Tibial nerve (tissue), 3 donors: ENCODE measurements around the gene LRRC73.

Experiments
- POLR2A ChIP-seq, 2 donors: fragments of 450-650 bp; IDR thresholded peaks; one replicate each; pipeline ENCODE4 v1.6.1; 2017; ENCODE audit warnings: antibody characterized with exemption in 2 of 2, mild to moderate bottlenecking in 2 of 2, moderate library complexity in 2 of 2
- TF ChIP-seq, protein P1 (sequence below), 5 experiments: fragments of 200-600 bp in 3 of 5; fragments of 450-650 bp in 2 of 5; sonication (generic) in 3 of 5; IDR thresholded peaks; one replicate each; pipeline ENCODE4 v1.5.1; 2016 to 2019; ENCODE audit warnings: antibody characterized with exemption in 5 of 5, mild to moderate bottlenecking in 3 of 5, moderate library complexity in 2 of 5

DNA sequence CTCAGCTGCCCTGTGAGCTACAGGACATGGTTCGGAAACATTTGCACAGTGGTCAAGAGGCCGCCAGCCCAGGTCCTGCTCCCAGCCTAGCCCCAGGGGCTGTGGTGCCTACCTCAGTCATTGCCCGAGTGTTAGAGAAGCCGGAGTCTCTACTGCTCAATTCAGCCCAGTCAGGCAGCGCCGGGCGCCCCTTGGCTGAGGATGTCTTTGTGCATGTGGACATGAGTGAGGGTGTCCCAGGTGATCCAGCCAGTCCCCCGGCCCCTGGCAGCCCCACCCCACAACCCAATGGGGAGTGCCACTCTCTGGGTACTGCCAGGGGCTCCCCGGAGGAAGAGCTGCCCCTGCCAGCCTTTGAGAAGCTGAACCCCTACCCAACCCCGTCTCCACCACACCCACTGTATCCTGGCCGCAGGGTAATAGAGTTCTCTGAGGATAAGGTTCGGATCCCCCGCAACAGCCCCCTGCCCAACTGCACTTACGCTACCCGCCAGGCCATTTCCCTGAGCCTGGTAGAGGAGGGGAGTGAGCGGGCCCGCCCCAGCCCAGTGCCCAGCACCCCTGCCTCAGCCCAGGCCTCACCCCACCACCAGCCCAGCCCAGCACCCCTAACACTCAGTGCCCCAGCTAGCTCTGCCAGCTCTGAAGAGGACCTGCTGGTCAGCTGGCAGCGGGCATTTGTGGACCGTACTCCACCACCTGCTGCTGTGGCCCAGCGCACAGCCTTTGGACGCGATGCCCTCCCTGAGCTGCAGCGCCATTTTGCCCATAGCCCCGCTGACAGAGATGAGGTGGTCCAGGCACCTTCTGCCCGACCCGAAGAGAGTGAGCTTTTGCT, 5.2 kb downstream of the LRRC73 start:
- TF ChIP-seq, protein P1, sequence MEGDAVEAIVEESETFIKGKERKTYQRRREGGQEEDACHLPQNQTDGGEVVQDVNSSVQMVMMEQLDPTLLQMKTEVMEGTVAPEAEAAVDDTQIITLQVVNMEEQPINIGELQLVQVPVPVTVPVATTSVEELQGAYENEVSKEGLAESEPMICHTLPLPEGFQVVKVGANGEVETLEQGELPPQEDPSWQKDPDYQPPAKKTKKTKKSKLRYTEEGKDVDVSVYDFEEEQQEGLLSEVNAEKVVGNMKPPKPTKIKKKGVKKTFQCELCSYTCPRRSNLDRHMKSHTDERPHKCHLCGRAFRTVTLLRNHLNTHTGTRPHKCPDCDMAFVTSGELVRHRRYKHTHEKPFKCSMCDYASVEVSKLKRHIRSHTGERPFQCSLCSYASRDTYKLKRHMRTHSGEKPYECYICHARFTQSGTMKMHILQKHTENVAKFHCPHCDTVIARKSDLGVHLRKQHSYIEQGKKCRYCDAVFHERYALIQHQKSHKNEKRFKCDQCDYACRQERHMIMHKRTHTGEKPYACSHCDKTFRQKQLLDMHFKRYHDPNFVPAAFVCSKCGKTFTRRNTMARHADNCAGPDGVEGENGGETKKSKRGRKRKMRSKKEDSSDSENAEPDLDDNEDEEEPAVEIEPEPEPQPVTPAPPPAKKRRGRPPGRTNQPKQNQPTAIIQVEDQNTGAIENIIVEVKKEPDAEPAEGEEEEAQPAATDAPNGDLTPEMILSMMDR (IDR thresholded peaks at IDR 0.05): no peak
- no peak for TF ChIP-seq POLR2A (IDR thresholded peaks at IDR 0.05)
